Lower leg skin (tissue), 4 donors: Measurements from ENCODE around the gene SS18L1. TPM values are rescaled to one million over a fixed set of nuclear protein-coding genes. Genes with fewer than 3 reads are reported as not detected.
A peak's percentile ranks its signal among the peaks of the same experiment; 100 is the strongest.

Experiments used
- DNase-seq, 2 donors: peaks; one replicate each; pipeline ENCODE4 v3.0.0-alpha.2; 2019; ENCODE audit warnings: low spot score in 2 of 2
- H3K4me3 ChIP-seq: fragments of 200-600 bp; sonication (generic); 2 replicates; pipeline ENCODE4 v1.5.1; 2017; ENCODE audit warnings: mild to moderate bottlenecking, low read depth; ENCODE audit not compliant: poor library complexity, severe bottlenecking
- CTCF ChIP-seq, 3 donors: fragments of 450-650 bp; IDR thresholded peaks; one replicate each; pipeline ENCODE4 v1.5.1; 2016; ENCODE audit warnings: antibody characterized with exemption in 3 of 3, mild to moderate bottlenecking in 3 of 3, moderate library complexity in 2 of 3
- POLR2A ChIP-seq, 2 donors: fragments of 450-650 bp; IDR thresholded peaks; one replicate each; pipeline ENCODE4 v1.6.1; 2016 to 2017; ENCODE audit warnings: antibody characterized with exemption in 2 of 2, mild to moderate bottlenecking in 1 of 2, moderate library complexity in 1 of 2
- WGBS, 2 donors: methylation state at CpG; one replicate each; pipeline ENCODE4 v1.1.5; 2018; 5-methylcytosine and 5-hydroxymethylcytosine counted together
- intact Hi-C: fragments of 100-400 bp; cut with DNase I; formaldehyde crosslinking; loops from one replicate; pipeline ENCODE4 v1.15.0; 2023; ENCODE audit warnings: low total_unique reads
- total RNA-seq, 4 donors: library from RNA; depleted of rRNA; stranded (reverse); fragments of >200 nt; gene quantifications; one replicate each; pipeline ENCODE4 v1.1.0, GENCODE V29; 2016

The SS18L1 gene
- total RNA-seq, 4 donors from 2014 or later = 23.3 to 51.7 (median 25.8) TPM

- intact Hi-C loops = no loop called here
- no peak overlapping the region for H3K4me3 ChIP-seq
- 91 to 95% methylated on average over 19 of the region's 19 CpGs for WGBS, 2 donors
- no peak for DNase-seq
- no peak for TF ChIP-seq CTCF (IDR thresholded peaks at IDR 0.05)
- no peak for TF ChIP-seq POLR2A (IDR thresholded peaks at IDR 0.05)
Observed at GRCh38 chr20:62178316-62179161, 35.0 kb downstream of the SS18L1 start.

- intact Hi-C loops = no loop called here
- no peak overlapping the region for H3K4me3 ChIP-seq
- 95 to 96% methylated on average over 14 of the region's 14 CpGs for WGBS, 2 donors
- TF ChIP-seq CTCF (IDR thresholded peaks at IDR 0.05) = no peak
- TF ChIP-seq POLR2A (IDR thresholded peaks at IDR 0.05) = no peak
- no peak for DNase-seq
Observed at GRCh38 chr20:62179162-62179504, 35.6 kb downstream of the SS18L1 start.

- DNase-seq = no peak
- intact Hi-C loops = loop anchor here (5.0 kb wide), 1 partner anchor 280 kb away; no protein-coding TSS in a partner anchor
- 95 to 98% methylated on average over 2 of the region's 2 CpGs for WGBS, 2 donors
- no peak overlapping the region for H3K4me3 ChIP-seq
- TF ChIP-seq POLR2A (IDR thresholded peaks at IDR 0.05) (no peak), CTCF (IDR thresholded peaks at IDR 0.05) (no peak)
Observed at GRCh38 chr20:62181808-62182207, 38.2 kb downstream of the SS18L1 start.

DNA sequence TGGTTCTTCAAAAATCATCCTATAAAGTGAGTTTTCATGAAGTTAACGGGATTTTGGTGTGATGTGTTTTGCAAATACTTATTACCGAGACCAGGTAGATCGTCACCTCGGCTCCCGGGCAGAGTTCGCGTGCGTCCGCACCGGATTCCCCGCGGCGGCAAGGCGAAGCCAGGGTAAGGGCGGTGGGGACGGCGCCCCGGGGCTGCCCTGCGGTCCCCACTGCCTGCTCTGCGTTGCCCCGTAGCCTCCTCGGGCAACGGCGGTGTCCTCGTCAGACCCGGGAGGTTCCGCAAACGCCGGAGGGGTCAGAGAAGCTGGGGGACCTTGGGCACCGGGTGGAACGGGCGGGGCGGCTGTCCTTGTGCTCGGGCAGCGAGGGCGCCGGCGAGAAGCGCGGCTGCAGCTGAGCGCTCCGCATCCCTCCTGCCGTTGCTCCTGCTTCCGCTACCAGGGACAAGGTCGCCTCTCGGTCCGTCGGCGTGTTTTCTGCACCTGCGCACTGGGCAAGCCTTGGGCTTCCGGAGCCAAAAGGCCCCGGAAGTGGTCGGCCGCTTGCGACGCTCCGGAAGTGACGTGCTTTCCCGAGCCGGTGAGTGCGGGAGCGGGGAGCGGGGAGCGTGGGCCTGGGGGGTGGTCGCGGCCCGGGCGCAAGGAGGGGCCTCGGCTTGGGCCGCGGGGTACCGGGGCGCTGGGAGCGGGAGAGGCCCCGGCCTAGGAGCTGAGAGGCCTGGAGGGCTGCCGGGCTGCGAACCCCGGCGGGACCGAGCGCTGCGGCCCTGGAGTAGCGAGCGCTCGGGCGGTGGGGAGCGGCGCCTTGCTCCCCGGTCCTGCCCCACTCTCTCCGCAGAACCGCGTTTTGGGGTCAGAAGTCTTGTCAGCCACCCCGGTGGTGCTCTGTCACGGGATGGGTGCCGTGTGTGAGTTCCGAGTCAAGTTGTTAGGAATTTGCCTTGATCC lies 39.2 kb downstream of the SS18L1 start, which contains the start of gene MTG2:
MTG2 (plus strand) TSS at position 560 of the 957 bp plus-strand sequence. CDS start 10,393 bp downstream, outside the sequence.
- DNase-seq = peak; percentile 91 to 98
- H3K4me3 ChIP-seq = peak within 1 kb of the TSS; percentile 98
- WGBS, 2 donors = 1% methylated on average over 35 to 71 of the region's 96 CpGs
- intact Hi-C loops = loop anchor here (5.0 kb wide), 1 partner anchor 280 kb away; no protein-coding TSS in a partner anchor
- TF ChIP-seq CTCF (IDR thresholded peaks at IDR 0.05) (no peak), POLR2A (IDR thresholded peaks at IDR 0.05) (no peak)

DNA sequence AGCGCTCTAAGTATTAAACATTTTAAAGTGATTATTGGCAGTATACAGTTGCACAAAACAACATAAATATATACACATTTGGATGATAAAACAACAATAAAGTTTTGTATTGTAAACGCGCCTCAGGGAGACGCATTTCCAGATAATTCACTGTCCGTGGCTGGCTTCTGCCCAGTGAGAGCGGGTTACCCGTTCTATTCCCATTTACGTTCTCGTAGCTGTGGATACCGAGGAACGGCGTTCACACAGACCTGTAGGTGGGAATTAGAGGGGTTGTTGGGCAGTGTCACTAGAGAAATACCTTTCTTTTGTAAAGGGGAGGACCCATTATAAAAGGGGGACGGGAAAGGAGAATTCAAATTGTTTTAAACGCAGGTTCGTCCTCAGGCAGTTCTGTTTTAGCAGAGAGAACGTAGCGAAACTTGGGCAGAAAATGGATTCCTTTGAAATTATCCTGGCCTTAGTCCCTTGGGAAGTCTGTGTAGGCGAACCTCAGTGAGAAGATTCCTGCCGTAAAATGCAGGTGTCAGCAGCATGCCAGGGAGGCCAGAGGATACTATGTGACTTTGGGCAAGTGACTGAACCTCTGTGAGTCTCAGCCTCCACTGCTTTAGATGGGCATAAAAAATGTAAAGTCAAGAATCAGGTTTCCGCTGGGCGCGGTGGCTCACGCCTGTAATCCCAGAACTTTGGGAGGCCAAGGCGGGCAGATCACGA lies 40.0 kb downstream of the SS18L1 start:
- intact Hi-C loops = loop anchor here (5.0 kb wide), 1 partner anchor 279 kb away; no protein-coding TSS in a partner anchor
- peak overlapping the region; percentile 98 for H3K4me3 ChIP-seq
- WGBS, 2 donors = 25 to 28% methylated on average over 25 of the region's 25 CpGs
- TF ChIP-seq POLR2A (IDR thresholded peaks at IDR 0.05) (no peak), CTCF (IDR thresholded peaks at IDR 0.05) (no peak)
- no peak for DNase-seq
